HCT116 (cell line): ENCODE results near the gene POU3F1. TPM values are rescaled to one million over a fixed set of nuclear protein-coding genes. Genes with fewer than 3 reads are reported as not detected.

Source experiments
- ATAC-seq: fragments of 200-7000 bp; cut with Tn5 transposase; 2 replicates; pipeline ENCODE4 v1.9.1; 2020; ENCODE audit warnings: mild to moderate bottlenecking, moderate library complexity
- BruUV-seq: library from RNA; stranded (reverse); fragments of 400-500 nt; replicated peaks from 2 replicates; lab custom pipeline; 2021; lab: Mats Ljungman, UMichigan
- CTCF ChIA-PET: fragments of 300-600 bp; sonication (Branson Sonifier 250); formaldehyde crosslinking; loops from one replicate; lab custom pipeline; 2021; ENCODE audit warnings: antibody characterized with exemption; lab: Charles Lee
- POLR2A ChIA-PET: fragments of 300-600, 350-600 bp; sonication (Branson Sonifier 250); formaldehyde crosslinking; loops from one replicate; lab custom pipeline; 2021; ENCODE audit warnings: antibody characterized with exemption; lab: Charles Lee
- RAD21 ChIA-PET, 2 experiments: fragments of 300-600 bp; sonication (Branson Sonifier 250); formaldehyde crosslinking; loops; one replicate each; lab custom pipeline; 2023; ENCODE audit warnings: low total read pairs in 2 of 2; ENCODE audit not compliant: uncharacterized antibody in 2 of 2, unreplicated experiment in 2 of 2, low non-redundant PET in 1 of 2; lab: Charles Lee
- DNase-seq: peaks from one replicate; pipeline ENCODE4 v3.0.0-alpha.2; 2010; ENCODE audit warnings: low read depth, low spot score
- H2AFZ ChIP-seq: fragments of 200-600 bp; shearing (Covaris generic), sonication (generic); 2 replicates; pipeline ENCODE4 v1.6.1; 2017; ENCODE audit warnings: low read depth, mixed run types, mixed read lengths, antibody characterized with exemption, low read length; ENCODE audit not compliant: poor library complexity, severe bottlenecking
- H3K27ac ChIP-seq: 2 replicates; pipeline ENCODE4 v1.5.1; 2012; ENCODE audit warnings: low read depth, low read length
- H3K27me3 ChIP-seq: fragments of 200-600 bp; sonication (generic); 2 replicates; pipeline ENCODE4 v1.6.1; 2016; ENCODE audit warnings: mixed run types, low read length, mixed read lengths; ENCODE audit not compliant: insufficient read depth
- H3K36me3 ChIP-seq, 2 experiments: fragments of 200-500 bp in 1 of 2; fragments of 200-600 bp in 1 of 2; sonication (Bioruptor generic) in 1 of 2; sonication (generic) in 1 of 2; 2 replicates each; pipeline versions ENCODE4 v1.5.1 to v1.6.1; 2014 to 2016; ENCODE audit warnings: low read length in 2 of 2, inconsistent platforms in 1 of 2, mixed read lengths in 1 of 2, mixed run types in 1 of 2; ENCODE audit not compliant: insufficient read depth in 2 of 2, control insufficient read depth in 1 of 2
- H3K4me1 ChIP-seq, 2 experiments: fragments of 200-600 bp in 1 of 2; sonication (generic) in 1 of 2; 2 replicates each; pipeline versions ENCODE4 v1.5.1 to v1.6.1; 2012 to 2017; ENCODE audit warnings: low read length in 2 of 2, inconsistent platforms in 1 of 2, mild to moderate bottlenecking in 1 of 2, mixed read lengths in 1 of 2, mixed run types in 1 of 2, moderate library complexity in 1 of 2; ENCODE audit not compliant: insufficient read depth in 2 of 2, control insufficient read depth in 1 of 2
- H3K4me2 ChIP-seq: fragments of 200-600 bp; sonication (generic); 2 replicates; pipeline ENCODE4 v1.6.1; 2017; ENCODE audit warnings: mixed run types, low read length, mixed read lengths
- H3K4me3 ChIP-seq, 2 experiments: fragments of 200-600 bp in 1 of 2; sonication (generic) in 1 of 2; replicated peaks in 1 of 2; 2 replicates each; pipeline ENCODE4 v1.5.1; 2011 to 2016; ENCODE audit warnings: low read length in 2 of 2, control low read depth in 1 of 2, low read depth in 1 of 2, mild to moderate bottlenecking in 1 of 2, mixed read lengths in 1 of 2, mixed run types in 1 of 2
- H3K79me2 ChIP-seq: fragments of 200-600 bp; sonication (generic); 2 replicates; pipeline ENCODE4 v1.6.1; 2017; ENCODE audit warnings: mild to moderate bottlenecking, mixed run types, low read length, moderate library complexity, mixed read lengths; ENCODE audit not compliant: insufficient read depth
- H3K9ac ChIP-seq: fragments of 200-600 bp; sonication (generic); 2 replicates; pipeline ENCODE4 v1.6.1; 2016; ENCODE audit warnings: low read length, mixed read lengths
- H3K9me2 ChIP-seq: fragments of 200-600 bp; sonication (generic), shearing (Covaris generic); 2 replicates; pipeline ENCODE4 v1.6.1; 2017; ENCODE audit warnings: mixed run types, mild to moderate bottlenecking, moderate library complexity; ENCODE audit not compliant: insufficient read depth
- H3K9me3 ChIP-seq, 2 experiments: fragments of 200-500 bp in 1 of 2; fragments of 200-600 bp in 1 of 2; sonication (Bioruptor generic) in 1 of 2; sonication (generic) in 1 of 2; 2 replicates each; pipeline ENCODE4 v1.6.1; 2014 to 2017; ENCODE audit warnings: low read length in 2 of 2, mixed read lengths in 2 of 2, inconsistent platforms in 1 of 2, low read depth in 1 of 2, mild to moderate bottlenecking in 1 of 2, mixed run types in 1 of 2, moderate library complexity in 1 of 2; ENCODE audit not compliant: control insufficient read depth in 1 of 2, insufficient read depth in 1 of 2
- H4K20me1 ChIP-seq: fragments of 200-600 bp; sonication (generic), shearing (Covaris generic); 2 replicates; pipeline ENCODE4 v1.6.1; 2017; ENCODE audit warnings: mixed run types, mild to moderate bottlenecking, moderate library complexity; ENCODE audit not compliant: insufficient read depth
- CEBPB ChIP-seq: IDR thresholded peaks from 2 replicates; pipeline ENCODE4 v1.6.1; 2012; ENCODE audit warnings: low read depth
- CTCF ChIP-seq, 3 experiments: fragments of 200-600 bp in 1 of 3; sonication (generic) in 1 of 3; IDR thresholded peaks in 2 of 3; conservative IDR thresholded peaks in 1 of 3; 2 replicates each; pipeline ENCODE4 v1.5.1; 2012 to 2017; ENCODE audit warnings: low read depth in 2 of 3, low read length in 2 of 3, antibody characterized with exemption in 1 of 3, borderline replicate concordance in 1 of 3, control low read depth in 1 of 3, mild to moderate bottlenecking in 1 of 3, mixed read lengths in 1 of 3, mixed run types in 1 of 3, moderate library complexity in 1 of 3; ENCODE audit not compliant: insufficient read depth in 1 of 3
- EZH2phosphoT487 ChIP-seq: fragments of 200-600 bp; IDR thresholded peaks from 2 replicates; pipeline ENCODE4 v1.6.1; 2018; ENCODE audit warnings: antibody characterized with exemption, borderline replicate concordance
- FOSL1 ChIP-seq: IDR thresholded peaks from 2 replicates; pipeline ENCODE4 v1.6.1; 2012; ENCODE audit warnings: low read depth
- MAX ChIP-seq: IDR thresholded peaks from 2 replicates; pipeline ENCODE4 v1.6.1; 2012
- POLR2A ChIP-seq: IDR thresholded peaks from 2 replicates; pipeline ENCODE4 v1.7.0; 2011; ENCODE audit warnings: borderline replicate concordance; ENCODE audit not compliant: insufficient read depth, insufficient read length; ENCODE audit errors: extremely low read depth
- RAD21 ChIP-seq: IDR thresholded peaks from 2 replicates; pipeline ENCODE4 v1.6.1; 2012; ENCODE audit warnings: low read depth, mild to moderate bottlenecking
- REST ChIP-seq: IDR thresholded peaks from 2 replicates; pipeline ENCODE4 v1.6.1; 2012; ENCODE audit warnings: low read depth
- SIN3A ChIP-seq: IDR thresholded peaks from 2 replicates; pipeline ENCODE4 v1.6.1; 2012; ENCODE audit warnings: low read depth
- YY1 ChIP-seq: IDR thresholded peaks from 2 replicates; pipeline ENCODE4 v1.6.1; 2011; ENCODE audit warnings: low read length, low read depth, moderate library complexity, mild to moderate bottlenecking; ENCODE audit not compliant: insufficient replicate concordance; ENCODE audit errors: extremely low read depth
- ZFX ChIP-seq: fragments of 450-650 bp; IDR thresholded peaks from 2 replicates; pipeline ENCODE4 v1.6.1; 2017
- intact Hi-C: fragments of 100-400 bp; cut with micrococcal nuclease; formaldehyde crosslinking; loops from 2 replicates; pipeline ENCODE4 v1.10.0; 2022
- total RNA-seq: library from RNA; stranded (reverse); gene quantifications from one replicate; pipeline ENCODE4 v1.2.1, GENCODE V29; 2021; ENCODE audit not compliant: unreplicated experiment

The POU3F1 gene
- total RNA-seq, 1 experiment from 2014 or later = not detected

GRCh38 chr1:38014171-38014570 is 32.4 kb downstream of the POU3F1 start:
- intact Hi-C loops = loop anchor here (5.0 kb wide), 1 partner anchor 542 kb away; the partner anchor contains the start of gene ZC3H12A

More at GRCh38 chr1:38014171-38014570, 32.4 kb downstream of the POU3F1 start:
- Histone ChIP-seq H3K79me2 (peaks cover 64% of the 10 kb centered on the region), H3K27ac (no peak overlapping the region; the same call in 1 of the 2 replicates), H3K4me1 (peaks cover 15 to 28% of the 10 kb centered on the region in 2 experiments; a peak in 3 of 4 replicates), H3K9ac (0 out of 2 replicates have a peak overlapping the region, but pooled peaks have one; percentile 97), H4K20me1 (peaks cover 3% of the 10 kb centered on the region; the same call in 1 of the 2 replicates), H3K27me3 (no peaks in the 10 kb centered on the region), H3K9me3 (no peaks in the 10 kb centered on the region), H3K4me2 (peak overlapping the region; percentile 96), H2AFZ (no peak overlapping the region), H3K36me3 (peaks cover 20 to 45% of the 10 kb centered on the region in 2 experiments; a peak in 3 of 4 replicates), H3K4me3 (peak overlapping the region in 1 of 2 experiments; percentile 95; a peak in 2 of 4 replicates), H3K9me2 (no peaks in the 10 kb centered on the region)
- ATAC-seq (no peak), DNase-seq (no peak)
- ChIA-PET RAD21 (interaction anchor here in 1 of 2 experiments (0.6 kb wide), 1 partner anchor 139 kb away, joined by 5 read pairs; no protein-coding TSS in a partner anchor), POLR2A (no interaction called here), CTCF (no interaction called here)
- TF ChIP-seq YY1 (no peak), EZH2phosphoT487 (no peak), CTCF (IDR thresholded peaks at IDR 0.05 in 2 of 3, conservative IDR thresholded peaks at IDR 0.05 in 1 of 3; ENCODE audit: borderline replicate concordance in 1 of 3, insufficient read depth in 1 of 3, low read depth in 2 of 3, low read length in 2 of 3) (no peak), CEBPB (no peak), REST (no peak), FOSL1 (no peak), SIN3A (no peak), POLR2A (no peak), RAD21 (no peak), ZFX (no peak), MAX (no peak)
- no TSS peak for BruUV-seq
